K562 (cell line): ENCODE data around the gene IRF2BP2. TPM values are rescaled to one million over a fixed set of nuclear protein-coding genes. Genes with fewer than 3 reads are reported as not detected.

Source experiments
- BACH1 ChIP-seq: fragments of 200-800 bp; sonication (Bioruptor generic); IDR thresholded peaks from 2 replicates; pipeline ENCODE4 v1.6.1; 2016; ENCODE audit warnings: missing genetic modification characterization, missing compliant biosample characterization
- CAMTA2 ChIP-seq: fragments of 250-450 bp; sonication (Bioruptor Pico); conservative IDR thresholded peaks from 2 replicates; pipeline ENCODE4 v1.5.1; 2022
- CXXC5 ChIP-seq: fragments of 250-450 bp; sonication (Bioruptor Pico); IDR thresholded peaks from 2 replicates; pipeline ENCODE4 v1.8.0; 2022; ENCODE audit warnings: inconsistent platforms, mild to moderate bottlenecking, moderate library complexity
- ELF1 ChIP-seq: fragments of 200-800 bp; sonication (Bioruptor generic); IDR thresholded peaks from 2 replicates; pipeline ENCODE4 v1.6.1; 2016; ENCODE audit warnings: missing genetic modification characterization, missing compliant biosample characterization
- ELF2 ChIP-seq: fragments of 250-450 bp; sonication (Bioruptor Pico); IDR thresholded peaks from 2 replicates; pipeline ENCODE4 v1.5.0; 2021; ENCODE audit warnings: mild to moderate bottlenecking
- EP300 ChIP-seq: IDR thresholded peaks from 2 replicates; pipeline ENCODE4 v1.6.1; 2012; ENCODE audit warnings: low read length, improper control_type of control experiment
- FOXA3 ChIP-seq, 2 experiments: fragments of 450-650 bp in 1 of 2; sonication (generic) in 1 of 2; formaldehyde crosslinking; IDR thresholded peaks in 1 of 2; conservative IDR thresholded peaks in 1 of 2; 2 replicates each; pipeline versions ENCODE4 v1.4.0 to v1.8.0; 2020 to 2022; ENCODE audit warnings: mild to moderate bottlenecking in 2 of 2, missing genetic modification reagents in 1 of 2
- HOXB6 ChIP-seq: fragments of 250-450 bp; sonication (Bioruptor Pico); IDR thresholded peaks from 2 replicates; pipeline ENCODE4 v1.5.1; 2022; ENCODE audit warnings: mild to moderate bottlenecking, borderline replicate concordance
- KLF6 ChIP-seq: fragments of 250-450 bp; sonication (Bioruptor Pico); IDR thresholded peaks from 2 replicates; pipeline ENCODE4 v1.4.0; 2020; ENCODE audit warnings: mild to moderate bottlenecking, moderate library complexity, borderline replicate concordance
- MEF2A ChIP-seq: IDR thresholded peaks from 2 replicates; pipeline ENCODE4 v1.6.1; 2011; ENCODE audit warnings: low read depth, mild to moderate bottlenecking, low read length, moderate library complexity; ENCODE audit not compliant: control insufficient read depth
- MEF2D ChIP-seq: conservative IDR thresholded peaks from 2 replicates; pipeline ENCODE4 v1.6.1; 2016; ENCODE audit warnings: low read depth, missing genetic modification characterization, missing compliant biosample characterization
- MEIS2 ChIP-seq: fragments of 450-650 bp; IDR thresholded peaks from 2 replicates; pipeline ENCODE4 v1.6.1; 2014; ENCODE audit warnings: mild to moderate bottlenecking; ENCODE audit not compliant: partially characterized antibody
- MTA2 ChIP-seq: fragments of 450-650 bp; IDR thresholded peaks from 2 replicates; pipeline ENCODE4 v1.6.1; 2016; ENCODE audit warnings: low read depth
- PHF21A ChIP-seq: fragments of 450-650 bp; IDR thresholded peaks from 2 replicates; pipeline ENCODE4 v1.6.1; 2017; ENCODE audit warnings: low read depth, borderline replicate concordance
- PHTF2 ChIP-seq: fragments of 250-450 bp; sonication (Bioruptor Pico); IDR thresholded peaks from 2 replicates; pipeline ENCODE4 v1.5.0; 2021; ENCODE audit warnings: mild to moderate bottlenecking
- PML ChIP-seq: IDR thresholded peaks from 2 replicates; pipeline ENCODE4 v1.6.1; 2012; ENCODE audit warnings: low read length, inconsistent platforms
- RFX7 ChIP-seq: fragments of 250-450 bp; sonication (Bioruptor Pico); IDR thresholded peaks from 2 replicates; pipeline ENCODE4 v1.5.1; 2021; ENCODE audit warnings: mild to moderate bottlenecking
- RHOXF2B ChIP-seq: fragments of 250-450 bp; sonication (Bioruptor Pico); conservative IDR thresholded peaks from 2 replicates; pipeline ENCODE4 v1.5.1; 2021
- SMARCE1 ChIP-seq: fragments of 450-650 bp; IDR thresholded peaks from 2 replicates; pipeline ENCODE4 v1.7.1; 2016; ENCODE audit warnings: mild to moderate bottlenecking
- SOX6 ChIP-seq: fragments of 450-650 bp; IDR thresholded peaks from 2 replicates; pipeline ENCODE4 v1.6.1; 2014; ENCODE audit warnings: mild to moderate bottlenecking
- SRF ChIP-seq, 2 experiments: fragments of 250-450, 450-650 bp in 1 of 2; sonication (Bioruptor Pico) in 1 of 2; sonication (generic) in 1 of 2; formaldehyde crosslinking; IDR thresholded peaks; 2 replicates each; pipeline versions ENCODE4 v1.5.0 to v1.5.1; 2020 to 2022; ENCODE audit warnings: mild to moderate bottlenecking in 1 of 2, missing genetic modification reagents in 1 of 2
- TCF3 ChIP-seq: sonication (generic); formaldehyde crosslinking; IDR thresholded peaks from 2 replicates; pipeline ENCODE4 v1.4.0; 2020; ENCODE audit warnings: mild to moderate bottlenecking, missing genetic modification reagents
- ZNF175 ChIP-seq: fragments of 200-800 bp; sonication (Bioruptor generic); IDR thresholded peaks from 2 replicates; pipeline ENCODE4 v1.6.1; 2016; ENCODE audit warnings: low read depth, mild to moderate bottlenecking, missing genetic modification characterization, missing compliant biosample characterization
- ZNF212 ChIP-seq: fragments of 450-650 bp; formaldehyde crosslinking; IDR thresholded peaks from 2 replicates; pipeline ENCODE4 v1.4.0; 2020; ENCODE audit warnings: mild to moderate bottlenecking
- ZNF3 ChIP-seq: fragments of 250-450 bp; sonication (Bioruptor Pico); IDR thresholded peaks from 2 replicates; pipeline ENCODE4 v1.5.0; 2021; ENCODE audit warnings: mild to moderate bottlenecking, moderate library complexity
- ZNF408 ChIP-seq: fragments of 250-450 bp; sonication (Bioruptor Pico); IDR thresholded peaks from 2 replicates; pipeline ENCODE4 v1.4.0; 2020; ENCODE audit warnings: low read depth, mild to moderate bottlenecking, moderate library complexity
- ZNF668 ChIP-seq: fragments of 250-450 bp; sonication (Bioruptor Pico); IDR thresholded peaks from 2 replicates; pipeline ENCODE4 v1.8.0; 2022; ENCODE audit warnings: mild to moderate bottlenecking, inconsistent platforms
- ZNF717 ChIP-seq: fragments of 250-450 bp; sonication (Bioruptor Pico); IDR thresholded peaks from 2 replicates; pipeline ENCODE4 v1.5.0; 2021
- ZNF766 ChIP-seq: fragments of 200-800 bp; sonication (Bioruptor generic); conservative IDR thresholded peaks from 2 replicates; pipeline ENCODE4 v1.6.1; 2016; ENCODE audit warnings: missing genetic modification characterization, missing compliant biosample characterization
- polyA plus RNA-seq, 8 experiments: library from polyadenylated mRNA; depleted of rRNA in 4 of 8; stranded (reverse) in 5 of 8; unstranded in 3 of 8; fragments of >200 nt; fragmentation: Nextera tagmentation in 2 of 8; fragmentation: Illumina TruSeq in 1 of 8; extraction: Ambion mirVana in 2 of 8; extraction: Trizol in 1 of 8; gene quantifications; 2 replicates each; pipeline versions ENCODE4 v1.2.1 to v1.2.3, GENCODE V29; 2011 to 2014; ENCODE audit warnings: inconsistent platforms in 1 of 8, missing spikeins in 1 of 8
- total RNA-seq, 7 experiments: library from RNA; depleted of rRNA in 6 of 7; stranded (reverse); fragments of >200 nt in 6 of 7; fragmentation: Illumina TruSeq in 2 of 7; extraction: Trizol in 2 of 7; gene quantifications; 2 replicates each; pipeline versions ENCODE4 v1.2.1 to v1.2.3, GENCODE V29; 2011 to 2021; ENCODE audit warnings: low replicate concordance in 1 of 7
- TF ChIP-seq, protein P1 (sequence below): fragments of 250-450 bp; sonication (Bioruptor Pico); IDR thresholded peaks from 2 replicates; pipeline ENCODE4 v1.5.1; 2021; ENCODE audit warnings: mild to moderate bottlenecking

Gene IRF2BP2
- total and polyA plus RNA-seq, 9 of the 15 experiments (the other 6 are each of a cell fraction or from before 2014, with no cell fraction given): 7.7 to 68.6 (median 22.1) TPM

DNA sequence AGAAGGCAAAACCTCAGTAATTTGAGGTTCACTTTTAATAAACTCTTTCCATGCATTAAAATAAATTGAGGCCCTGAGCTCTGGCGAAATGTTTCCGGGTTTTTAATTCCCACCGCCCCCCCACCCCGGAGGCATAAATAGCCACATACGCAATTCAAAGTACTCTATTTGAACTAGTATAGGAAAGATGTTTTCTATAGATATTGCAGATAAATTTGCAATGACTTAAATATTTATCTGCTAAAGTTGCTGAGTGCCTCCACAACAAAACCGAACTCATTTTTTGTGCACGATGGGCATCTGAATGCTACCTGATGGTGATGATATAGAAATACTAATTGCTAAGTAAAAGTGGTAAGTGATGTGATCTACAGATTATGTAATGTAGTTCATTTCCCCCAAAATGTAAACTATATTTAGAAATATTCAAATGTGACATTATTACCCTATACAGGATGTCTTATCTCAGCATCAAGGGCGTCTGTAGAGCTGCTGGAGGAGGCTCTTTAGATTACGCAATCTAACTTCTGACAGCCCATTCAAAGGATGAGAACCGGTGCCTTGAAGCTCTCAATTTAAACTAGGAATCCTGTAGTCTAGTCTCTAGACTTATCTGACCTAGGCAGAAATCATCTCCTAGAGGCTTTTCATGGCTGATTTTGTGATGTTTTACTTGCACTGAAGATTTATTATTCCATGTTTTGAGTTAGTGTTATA lies 8.5 kb downstream of the IRF2BP2 start (continued):
- TF ChIP-seq MTA2: peak; percentile 33; the same call in 1 of the 2 replicates
- peak; percentile 74 for TF ChIP-seq PML
- 0 out of 2 replicates have a peak, but pooled peaks have one; percentile 43 for TF ChIP-seq HOXB6 (CRISPR knock-in tag)
- peak; percentile 67; the same call in 1 of the 2 replicates for TF ChIP-seq PHTF2 (CRISPR knock-in tag)
- TF ChIP-seq ZNF3 (CRISPR knock-in tag): peak; percentile 48; the same call in 1 of the 2 replicates
- no peak for TF ChIP-seq ZNF212 (CRISPR knock-in tag)
- peak; percentile 89 for TF ChIP-seq MEIS2
- TF ChIP-seq RHOXF2B (CRISPR knock-in tag): peak; percentile 90; the same call in 1 of the 2 replicates
- 0 out of 4 replicates have a peak, but pooled peaks of 1 of the 2 experiments have one; percentile 8 for TF ChIP-seq FOXA3 (CRISPR knock-in tag; conservative IDR thresholded peaks at IDR 0.05 in 1 of 2, IDR thresholded peaks at IDR 0.05 in 1 of 2)
- no peak for TF ChIP-seq BACH1 (tag)
- TF ChIP-seq RFX7 (CRISPR knock-in tag): peak; percentile 73; the same call in 1 of the 2 replicates
- 0 out of 2 replicates have a peak, but pooled peaks have one; percentile 44 for TF ChIP-seq SMARCE1
- TF ChIP-seq KLF6 (CRISPR knock-in tag): peak; percentile 28; the same call in 1 of the 2 replicates
- TF ChIP-seq ZNF668: peak; percentile 70; the same call in 1 of the 2 replicates
- TF ChIP-seq, protein P1, sequence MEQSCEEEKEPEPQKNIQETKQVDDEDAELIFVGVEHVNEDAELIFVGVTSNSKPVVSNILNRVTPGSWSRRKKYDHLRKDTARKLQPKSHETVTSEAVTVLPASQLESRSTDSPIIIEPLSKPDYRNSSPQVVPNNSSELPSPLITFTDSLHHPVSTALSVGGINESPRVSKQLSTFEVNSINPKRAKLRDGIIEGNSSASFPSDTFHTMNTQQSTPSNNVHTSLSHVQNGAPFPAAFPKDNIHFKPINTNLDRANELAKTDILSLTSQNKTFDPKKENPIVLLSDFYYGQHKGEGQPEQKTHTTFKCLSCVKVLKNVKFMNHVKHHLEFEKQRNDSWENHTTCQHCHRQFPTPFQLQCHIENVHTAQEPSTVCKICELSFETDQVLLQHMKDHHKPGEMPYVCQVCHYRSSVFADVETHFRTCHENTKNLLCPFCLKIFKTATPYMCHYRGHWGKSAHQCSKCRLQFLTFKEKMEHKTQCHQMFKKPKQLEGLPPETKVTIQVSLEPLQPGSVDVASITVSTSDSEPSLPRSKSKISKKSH (CRISPR knock-in tag): no peak
- peak; percentile 43 for TF ChIP-seq TCF3
- TF ChIP-seq SOX6: peak; percentile 84
- peak; percentile 57; the same call in 1 of the 2 replicates for TF ChIP-seq ELF2
- no peak for TF ChIP-seq CAMTA2
- TF ChIP-seq MEF2D (tag): peak; percentile 90
- TF ChIP-seq ZNF766 (CRISPR knock-in tag): 0 out of 2 replicates have a peak, but pooled peaks have one; percentile 43
- peak; percentile 78; the same call in 1 of the 2 replicates for TF ChIP-seq ZNF717 (CRISPR knock-in tag)
- peak; percentile 52; the same call in 1 of the 2 replicates for TF ChIP-seq ELF1 (tag)
- peak; percentile 45; the same call in 1 of the 2 replicates for TF ChIP-seq PHF21A
- 0 out of 4 replicates have a peak, but pooled peaks of 1 of the 2 experiments have one; percentile 8 for TF ChIP-seq SRF (CRISPR knock-in tag; IDR thresholded peaks at IDR 0.05)
- TF ChIP-seq EP300: peak; percentile 77
- no peak for TF ChIP-seq ZNF408
- peak; percentile 75; the same call in 1 of the 2 replicates for TF ChIP-seq MEF2A
- TF ChIP-seq CXXC5 (CRISPR knock-in tag): peak; percentile 81
- TF ChIP-seq ZNF175 (CRISPR knock-in tag): 0 out of 2 replicates have a peak, but pooled peaks have one; percentile 27
